Adrenal gland (tissue), 5 donors: Measurements from ENCODE around the gene DOK6.

Experiments used
- CTCF ChIP-seq, 6 experiments: fragments of 450-650 bp in 4 of 6; fragments of 200-600 bp in 2 of 6; sonication (generic) in 1 of 6; IDR thresholded peaks; 1 replicate in 5 of 6; 2 replicates in 1 of 6; pipeline versions ENCODE4 v1.5.1 to v1.8.0; 2016 to 2021; ENCODE audit warnings: antibody characterized with exemption in 6 of 6, mild to moderate bottlenecking in 2 of 6, moderate library complexity in 1 of 6
- POLR2A ChIP-seq, 2 donors: fragments of 450-650 bp; IDR thresholded peaks; one replicate each; pipeline ENCODE4 v1.6.1; 2017; ENCODE audit warnings: antibody characterized with exemption in 2 of 2, mild to moderate bottlenecking in 2 of 2, moderate library complexity in 1 of 2
- donor health status: DM: no; HTN: no; CAD: no.

GRCh38 chr18:69444221-69444620, 43.5 kb downstream of the DOK6 start:
- no peak for TF ChIP-seq CTCF (IDR thresholded peaks at IDR 0.05)
- TF ChIP-seq POLR2A (IDR thresholded peaks at IDR 0.05): no peak
